ENCODE measurements around the gene EMSY.

- TF ChIP-seq CTCF (IDR thresholded peaks at IDR 0.05) (no peak), POLR2A (IDR thresholded peaks at IDR 0.05) (no peak)
Measured at GRCh38 chr11:76395296-76395695, 49.5 kb upstream of the EMSY start.

Measured in right lobe of liver (tissue), 4 donors.